ENCODE measurements around the gene ICAM3. TPM values are rescaled to one million over a fixed set of nuclear protein-coding genes. Genes with fewer than 3 reads are reported as not detected.

ICAM3 gene
- total and polyA plus RNA-seq, 3 experiments from 2014 or later: 83.0 to 244 (median 89.1) TPM

- H3K27me3 Mint-ChIP-seq: peaks cover 61 to 62% of the 10 kb centered on the region in 2 donors
- H3K9me3 Mint-ChIP-seq: no peaks in the 10 kb centered on the region
- H3K9me3 ChIP-seq (ENCODE audit: low read length): no peaks in the 10 kb centered on the region
- peak overlapping the region in 6 of 8 donors; percentile 27 to 88 (median 52) for H3K27ac Mint-ChIP-seq
- H3K36me3 Mint-ChIP-seq: peaks cover 0 to under 1% (median 0%) of the 10 kb centered on the region in 3 donors
- peaks cover 61 to 79% (median 65%) of the 10 kb centered on the region in 3 donors for H3K4me1 Mint-ChIP-seq
- peak overlapping the region; percentile 62 for H3K4me3 ChIP-seq (ENCODE audit: low read length)
- POLR2A ChIA-PET: interaction anchor here (0.6 to 7.6 kb wide), 4 partner anchors 11 to 427 kb away, joined by 3 to 47 read pairs (median 4); partner anchors contain the start of gene ICAM1
- H3K4me3 Mint-ChIP-seq: peak overlapping the region; percentile 76 to 93 (median 83)
- DNase-seq: no peak
- H3K27me3 ChIP-seq (ENCODE audit: insufficient read depth, low read length, poor library complexity, severe bottlenecking): peaks cover 63% of the 10 kb centered on the region
- H3K27ac ChIP-seq (ENCODE audit: low read depth, low read length): peak overlapping the region; percentile 69
- CTCF ChIA-PET: interaction anchor here (1.2 to 8.0 kb wide), 9 partner anchors 11 to 132 kb away, joined by 3 to 71 read pairs (median 5); partner anchors contain the start of genes ICAM1 and RAVER1
- H3K36me3 ChIP-seq (ENCODE audit: insufficient read depth, low read length): no peaks in the 10 kb centered on the region
- peaks cover 82% of the 10 kb centered on the region for H3K4me1 ChIP-seq (ENCODE audit: insufficient read depth, low read length)
These were observed 47.7 kb downstream of the ICAM3 start for GRCh38 chr19:10291554-10292205.

GRCh38 chr19:10290876-10291553 lies 48.4 kb downstream of the ICAM3 start:
- peaks cover 61 to 62% of the 10 kb centered on the region in 2 donors for H3K27me3 Mint-ChIP-seq
- H3K27me3 ChIP-seq (ENCODE audit: insufficient read depth, low read length, poor library complexity, severe bottlenecking): peaks cover 63% of the 10 kb centered on the region
- peak overlapping the region in 4 of 8 donors; percentile 29 to 88 (median 45) for H3K27ac Mint-ChIP-seq
- H3K4me3 ChIP-seq (ENCODE audit: low read length): peak overlapping the region; percentile 62
- peaks cover 87% of the 10 kb centered on the region for H3K4me1 ChIP-seq (ENCODE audit: insufficient read depth, low read length)
- POLR2A ChIA-PET: interaction anchor here (0.6 to 7.6 kb wide), 5 partner anchors 11 to 427 kb away, joined by 3 to 47 read pairs (median 3); partner anchors contain the start of gene ICAM1
- H3K27ac ChIP-seq (ENCODE audit: low read depth, low read length): peak overlapping the region; percentile 69
- H3K36me3 ChIP-seq (ENCODE audit: insufficient read depth, low read length): no peaks in the 10 kb centered on the region
- peaks cover 66 to 86% (median 72%) of the 10 kb centered on the region in 3 donors for H3K4me1 Mint-ChIP-seq
- peak overlapping the region; percentile 76 to 93 (median 83) for H3K4me3 Mint-ChIP-seq
- peak; percentile 29 to 71 (median 42) for DNase-seq
- CTCF ChIA-PET: interaction anchor here (1.2 to 8.0 kb wide), 9 partner anchors 11 to 133 kb away, joined by 3 to 71 read pairs (median 5); partner anchors contain the start of genes ICAM1 and RAVER1
- peaks cover 0 to 6% (median under 1%) of the 10 kb centered on the region in 3 donors for H3K36me3 Mint-ChIP-seq
- no peaks in the 10 kb centered on the region for H3K9me3 Mint-ChIP-seq
- no peaks in the 10 kb centered on the region for H3K9me3 ChIP-seq (ENCODE audit: low read length)

GRCh38 chr19:10290357-10290875 lies 49.0 kb downstream of the ICAM3 start:
- Histone ChIP-seq H3K4me1 (ENCODE audit: insufficient read depth, low read length) (peaks cover 84% of the 10 kb centered on the region), H3K9me3 (ENCODE audit: low read length) (no peaks in the 10 kb centered on the region), H3K27ac (ENCODE audit: low read depth, low read length) (peak overlapping the region; percentile 69), H3K27me3 (ENCODE audit: insufficient read depth, low read length, poor library complexity, severe bottlenecking) (peaks cover 63% of the 10 kb centered on the region), H3K36me3 (ENCODE audit: insufficient read depth, low read length) (peaks cover 2% of the 10 kb centered on the region), H3K4me3 (ENCODE audit: low read length) (peak overlapping the region; percentile 62)
- ChIA-PET POLR2A (interaction anchor here (1.2 to 7.6 kb wide), 3 partner anchors 17 to 43 kb away, joined by 3 to 47 read pairs (median 9); partner anchors contain the start of genes ICAM1 and RAVER1), CTCF (interaction anchor here (1.2 to 8.0 kb wide), 3 partner anchors 18 to 98 kb away, joined by 3 to 71 read pairs (median 12); partner anchors contain the start of gene ICAM1)
- Mint-ChIP-seq H3K4me3 (peak overlapping the region; percentile 76 to 93 (median 83)), H3K36me3 (peaks cover 4 to 12% (median 6%) of the 10 kb centered on the region in 3 donors), H3K4me1 (peaks cover 63 to 81% (median 72%) of the 10 kb centered on the region in 3 donors), H3K27ac (peak overlapping the region in 4 of 8 donors; percentile 29 to 88 (median 69)), H3K27me3 (peaks cover 57 to 61% of the 10 kb centered on the region in 2 donors), H3K9me3 (no peaks in the 10 kb centered on the region)
- no peak for DNase-seq

- peaks cover 80% of the 10 kb centered on the region for H3K4me1 ChIP-seq (ENCODE audit: insufficient read depth, low read length)
- Mint-ChIP-seq H3K27me3 (peaks cover 57 to 58% of the 10 kb centered on the region in 2 donors), H3K27ac (peak within 1 kb of the TSS; percentile 10 to 88 (median 66)), H3K36me3 (peaks cover 9 to 17% (median 12%) of the 10 kb centered on the region in 3 donors), H3K4me3 (peak within 1 kb of the TSS; percentile 76 to 93 (median 83)), H3K4me1 (peaks cover 65 to 76% (median 76%) of the 10 kb centered on the region in 3 donors), H3K9me3 (no peaks in the 10 kb centered on the region)
- ChIA-PET POLR2A (interaction anchor here (0.6 to 7.6 kb wide), 7 partner anchors 16 to 165 kb away, joined by 3 to 47 read pairs (median 4); partner anchors contain the start of genes ICAM1, RAVER1 and TYK2), CTCF (interaction anchor here (0.8 to 8.0 kb wide), 6 partner anchors 17 to 135 kb away, joined by 3 to 71 read pairs (median 6); partner anchors contain the start of gene ICAM1)
- H3K27me3 ChIP-seq (ENCODE audit: insufficient read depth, low read length, poor library complexity, severe bottlenecking): peaks cover 59% of the 10 kb centered on the region
- H3K27ac ChIP-seq (ENCODE audit: low read depth, low read length): peak within 1 kb of the TSS; percentile 69
- DNase-seq: peak in 3 of 5 donors; percentile 27 to 64 (median 29)
- no peaks in the 10 kb centered on the region for H3K9me3 ChIP-seq (ENCODE audit: low read length)
- peaks cover 8% of the 10 kb centered on the region for H3K36me3 ChIP-seq (ENCODE audit: insufficient read depth, low read length)
- H3K4me3 ChIP-seq (ENCODE audit: low read length): peak within 1 kb of the TSS; percentile 62
These were observed 49.5 kb downstream of the ICAM3 start, which contains the start of gene ICAM5 for GRCh38 chr19:10289836-10290356. ICAM5 (plus strand) TSS chr19:10289952; CDS start chr19:10290044, 92 bp downstream.

GRCh38 chr19:10289167-10289835 lies 50.1 kb downstream of the ICAM3 start:
- peak overlapping the region in 7 of 8 donors; percentile 42 to 87 (median 74) for H3K27ac Mint-ChIP-seq
- H3K4me1 Mint-ChIP-seq: peaks cover 65 to 76% (median 75%) of the 10 kb centered on the region in 3 donors
- H3K27ac ChIP-seq (ENCODE audit: low read depth, low read length): peak overlapping the region; percentile 69
- H3K4me3 ChIP-seq (ENCODE audit: low read length): peak overlapping the region; percentile 42
- ChIA-PET CTCF (interaction anchor here (0.8 to 8.0 kb wide), 8 partner anchors 9 to 136 kb away, joined by 3 to 71 read pairs (median 4); partner anchors contain the start of gene ICAM1), POLR2A (interaction anchor here (0.6 to 7.6 kb wide), 7 partner anchors 16 to 164 kb away, joined by 3 to 47 read pairs (median 4); partner anchors contain the start of genes ICAM1, RAVER1 and TYK2)
- H3K27me3 Mint-ChIP-seq: peaks cover 53 to 57% of the 10 kb centered on the region in 2 donors
- H3K4me3 Mint-ChIP-seq: peak overlapping the region; percentile 76 to 88 (median 82)
- peaks cover 77% of the 10 kb centered on the region for H3K4me1 ChIP-seq (ENCODE audit: insufficient read depth, low read length)
- H3K9me3 ChIP-seq (ENCODE audit: low read length): no peaks in the 10 kb centered on the region
- DNase-seq: peak; percentile 52 to 78 (median 63)
- H3K9me3 Mint-ChIP-seq: no peaks in the 10 kb centered on the region
- peaks cover 12 to 23% (median 12%) of the 10 kb centered on the region in 3 donors for H3K36me3 Mint-ChIP-seq
- peaks cover 10% of the 10 kb centered on the region for H3K36me3 ChIP-seq (ENCODE audit: insufficient read depth, low read length)
- peaks cover 53% of the 10 kb centered on the region for H3K27me3 ChIP-seq (ENCODE audit: insufficient read depth, low read length, poor library complexity, severe bottlenecking)

- Mint-ChIP-seq H3K4me3 (peak overlapping the region; percentile 76 to 88 (median 82)), H3K27ac (peak overlapping the region; percentile 10 to 87 (median 66)), H3K27me3 (peaks cover 48 to 56% of the 10 kb centered on the region in 2 donors), H3K4me1 (peaks cover 65 to 76% (median 74%) of the 10 kb centered on the region in 3 donors), H3K36me3 (peaks cover 12 to 29% (median 12%) of the 10 kb centered on the region in 3 donors), H3K9me3 (no peaks in the 10 kb centered on the region)
- no peak for DNase-seq
- Histone ChIP-seq H3K27ac (ENCODE audit: low read depth, low read length) (peak overlapping the region; percentile 62), H3K27me3 (ENCODE audit: insufficient read depth, low read length, poor library complexity, severe bottlenecking) (peaks cover 48% of the 10 kb centered on the region), H3K4me1 (ENCODE audit: insufficient read depth, low read length) (peaks cover 74% of the 10 kb centered on the region), H3K4me3 (ENCODE audit: low read length) (peak overlapping the region; percentile 42), H3K36me3 (ENCODE audit: insufficient read depth, low read length) (peaks cover 10% of the 10 kb centered on the region), H3K9me3 (ENCODE audit: low read length) (no peaks in the 10 kb centered on the region)
- CTCF ChIA-PET: interaction anchor here (0.8 to 8.0 kb wide), 8 partner anchors 8 to 137 kb away, joined by 3 to 71 read pairs (median 4); partner anchors contain the start of gene ICAM1
- POLR2A ChIA-PET: interaction anchor here (0.8 to 7.6 kb wide), 5 partner anchors 15 to 92 kb away, joined by 3 to 47 read pairs (median 5); partner anchors contain the start of genes ICAM1, RAVER1 and TYK2
These were observed 50.7 kb downstream of the ICAM3 start for GRCh38 chr19:10288662-10289166.
